ENCODE data around the gene ARHGAP36. TPM values are rescaled to one million over a fixed set of nuclear protein-coding genes. Genes with fewer than 3 reads are reported as not detected.

ARHGAP36 gene
- total and polyA plus RNA-seq, 2 experiments from 2014 or later, result not detected

DNA sequence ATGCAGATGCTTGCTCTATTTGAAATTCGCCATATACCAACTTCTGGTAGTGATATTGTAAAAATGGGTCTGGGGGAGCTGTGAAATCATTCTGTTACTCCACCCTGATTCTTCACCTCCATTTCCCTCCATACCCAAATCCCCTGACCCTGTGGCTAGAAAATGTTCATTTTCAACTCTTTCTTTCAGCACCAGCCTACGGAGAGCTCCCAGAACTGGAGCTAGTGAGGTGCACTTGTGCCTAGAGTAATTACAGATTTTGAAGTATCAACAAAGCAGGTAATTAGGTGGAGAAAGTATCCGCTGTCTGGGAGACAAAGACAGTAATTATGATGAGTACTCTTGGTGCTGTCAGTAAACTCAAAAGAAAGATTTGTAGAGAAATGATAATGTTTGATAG is 8.1 kb downstream of the ARHGAP36 start:
- H3K9me3 ChIP-seq (ENCODE audit: low read depth), result no peaks in the 10 kb centered on the region
- H3K27me3 ChIP-seq, result peaks cover 60% of the 10 kb centered on the region
- H3K27ac ChIP-seq, result no peak overlapping the region
- no peak for TF ChIP-seq CTCF (IDR thresholded peaks at IDR 0.05; ENCODE audit: low read depth, low read length)
- no peaks in the 10 kb centered on the region for H3K4me1 ChIP-seq (ENCODE audit: low read depth)
- H3K36me3 ChIP-seq, result no peaks in the 10 kb centered on the region
- no peak for DNase-seq (ENCODE audit: low read depth in 1 of 2, low spot score in 1 of 2)
- H3K4me3 ChIP-seq, result no peak overlapping the region

DNA sequence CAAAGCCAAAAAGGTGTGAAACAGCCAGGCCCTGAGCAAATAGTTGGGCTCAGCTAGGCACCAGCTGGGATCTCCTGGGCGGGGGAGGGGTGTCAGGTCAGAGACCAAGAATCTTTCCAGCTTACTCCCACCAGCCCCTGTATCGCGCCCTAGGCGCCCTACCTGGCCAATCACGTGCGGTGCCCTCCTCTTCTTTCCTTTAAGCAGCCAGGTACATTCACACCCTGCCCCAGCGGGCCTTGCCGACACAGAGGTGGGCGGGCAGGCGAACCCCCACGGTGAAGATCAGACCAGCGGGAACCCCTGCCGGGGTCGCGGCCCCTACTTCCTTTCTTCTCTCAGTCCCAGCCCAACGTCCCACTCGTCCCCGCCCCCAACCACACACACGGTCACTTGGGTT is 9.1 kb downstream of the ARHGAP36 start:
- DNase-seq (ENCODE audit: low read depth in 1 of 2, low spot score in 1 of 2), result no peak
- Histone ChIP-seq H3K36me3 (no peaks in the 10 kb centered on the region), H3K9me3 (ENCODE audit: low read depth) (no peaks in the 10 kb centered on the region), H3K27me3 (peaks cover 70% of the 10 kb centered on the region), H3K4me1 (ENCODE audit: low read depth) (no peaks in the 10 kb centered on the region), H3K4me3 (no peak overlapping the region), H3K27ac (no peak overlapping the region)
- no peak for TF ChIP-seq CTCF (IDR thresholded peaks at IDR 0.05; ENCODE audit: low read depth, low read length)

- TF ChIP-seq CTCF (IDR thresholded peaks at IDR 0.05; ENCODE audit: low read depth, low read length), result no peak
- no peak for DNase-seq (ENCODE audit: low read depth in 1 of 2, low spot score in 1 of 2)
Measured at GRCh38 chrX:131067846-131068745, 9.9 kb downstream of the ARHGAP36 start.

GRCh38 chrX:131068945-131069719 is 11.0 kb downstream of the ARHGAP36 start:
- Histone ChIP-seq H3K27ac (no peak overlapping the region), H3K4me1 (ENCODE audit: low read depth) (no peaks in the 10 kb centered on the region), H3K4me3 (no peak overlapping the region), H3K9me3 (ENCODE audit: low read depth) (no peaks in the 10 kb centered on the region), H3K27me3 (peaks cover 85% of the 10 kb centered on the region), H3K36me3 (no peaks in the 10 kb centered on the region)
- peak; percentile 35 for TF ChIP-seq CTCF (IDR thresholded peaks at IDR 0.05; ENCODE audit: low read depth, low read length)
- DNase-seq (ENCODE audit: low read depth in 1 of 2, low spot score in 1 of 2), result peak; percentile 16 to 84

More at GRCh38 chrX:131067846-131068745, 9.9 kb downstream of the ARHGAP36 start:
- H3K36me3 ChIP-seq, result no peaks in the 10 kb centered on the region
- H3K4me3 ChIP-seq, result peak overlapping the region; percentile 23
- H3K9me3 ChIP-seq (ENCODE audit: low read depth), result no peaks in the 10 kb centered on the region
- no peaks in the 10 kb centered on the region for H3K4me1 ChIP-seq (ENCODE audit: low read depth)
- H3K27me3 ChIP-seq, result peaks cover 75% of the 10 kb centered on the region
- no peak overlapping the region for H3K27ac ChIP-seq

DNA sequence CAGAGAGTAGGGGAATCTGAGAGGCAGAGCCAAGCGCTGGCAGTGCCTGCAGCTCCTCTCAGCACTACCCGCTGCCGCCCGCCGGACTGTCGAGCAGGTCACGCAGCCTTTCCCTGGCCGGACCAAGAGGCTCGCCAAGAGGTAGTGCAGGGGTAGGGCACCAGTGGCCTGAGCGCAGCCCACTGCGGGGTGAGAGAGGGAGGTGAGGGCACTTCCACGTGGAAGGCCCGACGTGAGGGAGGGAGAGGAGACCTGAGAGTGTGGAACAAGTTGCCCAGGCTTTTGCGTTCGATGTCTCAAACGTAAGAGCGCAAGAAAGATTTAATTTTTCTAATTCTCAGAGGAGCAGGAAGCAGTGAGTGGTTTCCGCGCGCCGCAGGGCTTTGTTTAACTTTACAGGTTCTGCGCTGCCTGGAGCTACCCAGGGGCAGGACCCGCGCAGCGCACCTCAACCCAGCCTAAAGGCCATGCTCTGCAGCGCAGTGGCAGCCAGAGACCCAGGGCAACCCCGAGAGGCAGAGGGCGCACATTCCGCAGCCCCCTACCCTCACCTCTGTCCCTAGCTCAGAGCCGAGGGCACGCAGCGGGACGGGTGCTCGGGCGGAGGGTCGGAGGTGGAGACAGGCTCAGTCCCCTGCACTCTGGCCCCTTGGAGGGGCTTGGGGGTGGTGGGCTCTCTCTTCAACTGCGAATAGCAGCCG is 14.9 kb downstream of the ARHGAP36 start:
- Histone ChIP-seq H3K27me3 (peaks cover 100% of the 10 kb centered on the region), H3K4me1 (ENCODE audit: low read depth) (no peaks in the 10 kb centered on the region), H3K9me3 (ENCODE audit: low read depth) (no peaks in the 10 kb centered on the region), H3K4me3 (no peak overlapping the region), H3K36me3 (no peaks in the 10 kb centered on the region), H3K27ac (no peak overlapping the region)
- TF ChIP-seq CTCF (IDR thresholded peaks at IDR 0.05; ENCODE audit: low read depth, low read length), result no peak
- no peak for DNase-seq (ENCODE audit: low read depth in 1 of 2, low spot score in 1 of 2)
